SK-N-SH (cell line): ENCODE data around the gene XPR1.

Experiments
- CHD2 ChIP-seq: fragments of 150-350 bp; IDR thresholded peaks from 2 replicates; pipeline ENCODE4 v1.6.1; 2018; ENCODE audit warnings: low read length; ENCODE audit not compliant: partially characterized antibody
- CTCF ChIP-seq: fragments of 200-600 bp; sonication (generic); IDR thresholded peaks from 2 replicates; pipeline ENCODE4 v1.6.1; 2017; ENCODE audit warnings: antibody characterized with exemption, mild to moderate bottlenecking, moderate library complexity
- EZH2phosphoT487 ChIP-seq: fragments of 200-600 bp; sonication (generic); IDR thresholded peaks from 2 replicates; pipeline ENCODE4 v1.6.1; 2017; ENCODE audit warnings: low read depth, mixed run types, mild to moderate bottlenecking, antibody characterized with exemption, moderate library complexity, borderline replicate concordance
- FOSL2 ChIP-seq: IDR thresholded peaks from 2 replicates; pipeline ENCODE4 v1.4.0; 2012; ENCODE audit warnings: low read depth, mild to moderate bottlenecking, moderate library complexity, borderline replicate concordance
- MAX ChIP-seq: IDR thresholded peaks from 2 replicates; pipeline ENCODE4 v1.4.0; 2012; ENCODE audit warnings: low read depth
- RCOR1 ChIP-seq: fragments of 150-350 bp; IDR thresholded peaks from 2 replicates; pipeline ENCODE4 v1.6.1; 2017; ENCODE audit warnings: antibody characterized with exemption, low read length
- SMC3 ChIP-seq: IDR thresholded peaks from 2 replicates; pipeline ENCODE4 v1.6.1; 2012; ENCODE audit warnings: low read depth, low read length, improper control_type of control experiment
- TAF1 ChIP-seq: IDR thresholded peaks from 2 replicates; pipeline ENCODE4 v1.6.1; 2012; ENCODE audit warnings: low read depth, mild to moderate bottlenecking, low read length, moderate library complexity, borderline replicate concordance
- TCF12 ChIP-seq: IDR thresholded peaks from 2 replicates; pipeline ENCODE4 v1.4.0; 2012
- YY1 ChIP-seq: IDR thresholded peaks from 2 replicates; pipeline ENCODE4 v1.4.0; 2012; ENCODE audit warnings: low read depth, mild to moderate bottlenecking

GRCh38 chr1:180917306-180918065 lies 285.7 kb downstream of the XPR1 start:
- TF ChIP-seq CTCF, result no peak
- TF ChIP-seq SMC3, result no peak
- no peak for TF ChIP-seq RCOR1
- TF ChIP-seq CHD2, result no peak
- no peak for TF ChIP-seq MAX
- TF ChIP-seq TCF12, result no peak
- no peak for TF ChIP-seq EZH2phosphoT487
- no peak for TF ChIP-seq FOSL2
- no peak for TF ChIP-seq YY1
- TF ChIP-seq TAF1, result no peak
